ENCODE data around the gene CHST8.

The CHST8 gene

DNA sequence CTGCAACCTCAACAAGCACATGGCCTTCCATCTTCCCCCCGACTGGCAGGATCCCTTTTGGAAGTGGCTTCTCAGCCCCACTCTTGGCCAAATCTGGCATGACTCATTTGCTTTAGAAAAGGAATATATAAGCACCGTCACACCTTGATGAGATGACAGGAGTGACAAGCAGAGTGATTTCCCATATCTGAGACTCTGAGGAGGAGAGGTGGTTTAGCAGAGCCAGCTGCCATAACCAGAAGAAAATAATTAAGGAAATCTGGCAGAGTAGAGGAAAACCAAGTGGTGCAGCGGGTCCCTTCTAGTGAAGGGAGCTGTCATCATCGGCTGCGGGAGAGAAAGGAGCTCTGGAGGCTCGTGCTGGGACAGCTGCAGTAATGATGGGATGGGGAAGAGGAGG, 147.5 kb downstream of the CHST8 start:
- no peak for DNase-seq (ENCODE audit: low read depth)

DNA sequence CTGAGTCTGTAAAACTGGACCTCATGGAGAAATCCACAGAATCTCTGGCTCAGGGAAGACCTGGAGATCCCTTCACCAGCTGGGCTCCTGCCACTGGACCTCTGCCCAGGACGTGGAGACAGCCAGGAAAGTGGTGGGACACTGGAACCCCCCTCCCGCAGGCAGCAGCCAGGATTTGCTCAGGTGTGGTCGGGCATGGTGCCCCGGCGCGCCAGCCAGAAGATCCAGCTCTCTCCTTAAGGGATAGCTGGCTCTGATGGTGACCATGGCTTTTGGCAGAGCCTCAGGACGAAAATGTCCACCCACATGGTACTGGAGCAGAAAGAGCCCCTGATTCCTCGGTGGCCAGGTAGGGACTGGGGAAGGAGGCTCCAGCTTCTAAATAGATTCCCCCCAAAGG, 148.4 kb downstream of the CHST8 start:
- no peak for DNase-seq (ENCODE audit: low read depth)

DNA sequence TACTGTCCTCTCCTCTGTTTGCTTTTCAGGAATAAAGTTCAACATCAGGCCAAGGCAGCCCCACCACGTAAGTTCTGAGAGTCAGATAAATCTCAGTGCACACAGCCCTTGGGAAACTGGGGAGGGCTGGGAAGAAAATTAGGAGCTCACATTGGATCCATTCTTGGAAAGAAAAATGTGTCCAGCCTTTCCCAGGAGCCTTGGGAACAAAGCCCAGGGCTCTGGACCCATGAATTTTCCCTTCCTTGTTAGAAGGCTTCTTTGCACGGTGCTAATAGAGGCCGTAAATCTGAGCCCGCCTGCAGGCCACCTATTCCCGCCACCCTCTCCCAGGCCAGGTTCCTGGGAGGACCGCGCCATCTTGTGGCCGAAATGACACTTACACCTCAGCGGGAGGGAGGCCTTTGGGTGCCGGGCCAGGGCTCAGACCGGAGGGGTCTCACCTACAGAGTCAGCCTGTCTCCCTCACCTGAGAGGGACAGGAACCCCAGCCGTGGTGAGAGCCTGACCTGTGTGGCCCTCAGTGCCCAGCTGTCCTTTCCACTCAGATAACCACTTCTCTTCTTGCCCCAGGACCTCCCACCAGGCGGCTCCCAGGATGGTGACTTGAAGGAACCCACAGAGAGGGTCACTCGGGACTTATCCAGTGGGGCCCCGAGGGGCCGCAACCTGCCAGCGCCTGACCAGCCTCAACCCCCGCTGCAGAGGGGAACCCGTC, 149.8 kb downstream of the CHST8 start:
- DNase-seq (ENCODE audit: low read depth) = peak; percentile 58

DNA sequence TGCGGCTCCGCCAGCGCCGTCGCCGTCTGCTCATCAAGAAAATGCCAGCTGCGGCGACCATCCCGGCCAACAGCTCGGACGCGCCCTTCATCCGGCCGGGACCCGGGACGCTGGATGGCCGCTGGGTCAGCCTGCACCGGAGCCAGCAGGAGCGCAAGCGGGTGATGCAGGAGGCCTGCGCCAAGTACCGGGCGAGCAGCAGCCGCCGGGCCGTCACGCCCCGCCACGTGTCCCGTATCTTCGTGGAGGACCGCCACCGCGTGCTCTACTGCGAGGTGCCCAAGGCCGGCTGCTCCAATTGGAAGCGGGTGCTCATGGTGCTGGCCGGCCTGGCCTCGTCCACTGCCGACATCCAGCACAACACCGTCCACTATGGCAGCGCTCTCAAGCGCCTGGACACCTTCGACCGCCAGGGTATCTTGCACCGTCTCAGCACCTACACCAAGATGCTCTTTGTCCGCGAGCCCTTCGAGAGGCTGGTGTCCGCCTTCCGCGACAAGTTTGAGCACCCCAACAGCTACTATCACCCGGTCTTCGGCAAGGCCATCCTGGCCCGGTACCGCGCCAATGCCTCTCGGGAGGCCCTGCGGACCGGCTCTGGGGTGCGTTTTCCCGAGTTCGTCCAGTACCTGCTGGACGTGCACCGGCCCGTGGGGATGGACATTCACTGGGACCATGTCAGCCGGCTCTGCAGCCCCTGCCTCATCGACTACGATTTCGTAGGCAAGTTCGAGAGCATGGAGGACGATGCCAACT, 150.5 kb downstream of the CHST8 start:
- DNase-seq (ENCODE audit: low read depth) = no peak

DNA sequence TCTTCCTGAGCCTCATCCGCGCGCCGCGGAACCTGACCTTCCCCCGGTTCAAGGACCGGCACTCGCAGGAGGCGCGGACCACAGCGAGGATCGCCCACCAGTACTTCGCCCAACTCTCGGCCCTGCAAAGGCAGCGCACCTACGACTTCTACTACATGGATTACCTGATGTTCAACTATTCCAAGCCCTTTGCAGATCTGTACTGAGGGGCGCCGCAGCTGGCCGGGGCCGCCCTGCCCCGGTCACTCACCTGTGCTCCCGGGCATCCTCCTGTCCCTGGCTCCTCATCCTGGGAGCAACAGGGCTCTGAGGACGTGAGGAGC, 151.1 kb downstream of the CHST8 start:
- no peak for DNase-seq (ENCODE audit: low read depth)

DNA sequence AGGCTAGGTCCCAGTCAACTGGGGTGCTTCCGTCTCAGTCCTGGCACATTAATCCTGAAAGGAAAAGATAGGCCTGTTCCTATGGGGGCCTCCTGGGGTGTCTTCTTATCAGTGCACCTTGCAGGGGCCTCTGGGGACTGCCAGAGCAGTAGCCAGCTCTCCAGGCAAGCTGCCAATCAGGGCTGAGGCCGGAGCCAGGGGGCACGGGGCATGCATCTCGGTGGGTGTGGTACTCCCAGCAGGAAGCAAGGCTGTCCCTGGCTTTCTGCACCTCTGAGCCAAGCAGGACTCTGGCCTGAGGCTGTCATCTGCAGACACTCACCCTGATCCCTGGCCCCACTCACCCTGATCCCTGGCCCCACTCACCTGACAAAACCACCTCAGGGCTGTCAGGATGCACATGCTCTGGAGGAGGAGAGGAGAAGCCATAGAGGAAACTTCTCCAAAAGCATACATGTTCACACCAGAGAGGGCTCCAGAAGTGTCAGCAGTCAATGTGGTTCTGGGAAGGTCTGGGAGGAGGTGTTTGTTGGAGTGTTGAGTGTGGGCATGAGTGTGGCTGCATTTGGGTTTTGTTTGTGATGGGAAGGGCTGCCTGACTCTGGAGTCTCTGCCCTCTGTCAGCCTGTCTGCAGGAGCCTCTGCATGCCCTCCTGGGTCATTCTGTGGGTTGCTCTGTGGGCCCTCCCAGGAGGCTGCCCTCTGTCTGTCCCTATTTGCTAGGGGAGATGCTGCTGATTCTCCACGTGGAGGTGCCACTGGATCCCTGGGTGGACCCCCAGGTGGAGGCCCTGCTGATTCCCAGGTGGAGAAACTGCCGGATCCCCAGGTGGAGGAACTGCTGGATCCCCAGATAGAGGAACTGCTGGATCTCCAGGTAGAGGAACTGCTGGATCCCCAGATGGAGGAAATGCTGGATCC, 152.2 kb downstream of the CHST8 start:
- no peak for DNase-seq (ENCODE audit: low read depth)

DNA sequence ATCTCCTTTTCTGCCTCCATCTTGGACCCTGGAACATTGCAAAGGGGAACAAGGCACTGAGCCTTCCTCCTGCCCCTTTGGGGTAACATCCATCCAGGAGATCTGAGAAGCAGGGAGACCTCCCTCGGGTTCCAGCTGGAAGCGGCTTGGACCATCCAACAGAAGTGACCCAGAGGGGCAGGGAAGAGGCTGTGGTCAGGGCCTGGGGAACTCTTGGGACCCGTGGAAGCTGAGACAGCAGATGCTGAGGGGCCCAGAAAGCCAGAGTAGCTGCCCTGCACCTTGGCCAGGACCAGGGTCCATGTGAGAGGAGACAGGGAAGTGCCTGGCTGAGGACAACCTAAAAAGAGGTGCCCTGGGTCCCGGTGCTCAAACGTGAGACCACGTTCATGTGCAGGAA, 153.0 kb downstream of the CHST8 start:
- no peak for DNase-seq (ENCODE audit: low read depth)

DNA sequence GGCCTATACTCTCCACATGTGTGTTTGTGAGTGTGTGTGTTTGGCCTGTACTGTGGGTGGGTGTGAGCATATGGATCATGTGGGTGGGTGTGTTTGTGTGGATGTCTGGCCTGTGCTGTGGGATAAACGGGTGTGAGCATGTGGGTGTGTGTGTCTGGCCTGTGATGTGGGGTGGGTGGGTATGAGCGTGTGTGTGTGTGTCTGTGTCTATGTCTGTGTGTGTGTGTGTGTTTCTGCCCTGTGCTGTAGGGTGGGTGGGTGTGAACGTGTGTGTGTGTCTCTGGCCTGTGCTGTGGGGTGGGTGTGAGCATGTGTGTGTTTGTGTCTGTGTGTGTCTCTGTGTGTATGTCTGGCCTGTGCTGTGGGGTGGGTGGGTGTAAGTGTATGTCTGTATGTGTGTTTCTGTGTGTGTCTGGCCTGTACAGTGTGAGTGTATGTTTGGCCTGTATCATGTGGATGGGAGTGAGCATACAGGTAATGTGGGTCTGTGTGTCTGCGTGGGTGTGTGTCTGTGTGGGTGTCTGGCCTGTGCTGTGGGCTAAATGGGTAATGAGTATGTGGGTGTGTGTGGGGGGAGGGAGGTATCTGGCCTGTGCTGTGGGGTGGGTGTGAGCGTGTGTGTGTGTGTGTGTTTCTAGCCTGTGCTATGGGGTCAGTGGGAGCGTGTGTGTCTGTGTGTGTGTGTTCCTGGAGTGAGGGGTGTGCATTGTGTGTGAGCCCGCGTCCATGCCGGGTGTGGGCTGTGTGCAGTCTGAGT, 154.2 kb downstream of the CHST8 start:
- no peak for DNase-seq (ENCODE audit: low read depth)

DNA sequence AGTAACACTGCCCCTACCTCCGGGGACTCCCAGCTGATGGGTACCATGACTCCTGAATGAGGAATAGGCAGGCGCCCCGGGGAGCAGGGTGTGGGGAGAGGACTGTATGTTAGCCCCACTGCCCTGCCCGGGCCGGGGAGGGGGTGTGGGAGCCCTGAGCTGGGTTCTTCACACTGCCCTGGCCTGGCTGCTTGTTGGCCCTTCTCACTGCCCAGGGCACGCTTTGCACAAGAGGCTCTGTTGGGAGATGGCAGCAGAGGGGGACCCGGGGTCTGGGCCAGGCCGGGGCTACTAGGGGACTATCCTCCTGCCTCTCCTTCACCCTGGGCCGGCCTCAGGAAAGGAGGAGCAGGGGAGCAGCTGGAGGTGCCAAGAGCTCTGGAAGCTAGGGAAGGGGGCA, 155.6 kb downstream of the CHST8 start:
- DNase-seq (ENCODE audit: low read depth) = no peak

DNA sequence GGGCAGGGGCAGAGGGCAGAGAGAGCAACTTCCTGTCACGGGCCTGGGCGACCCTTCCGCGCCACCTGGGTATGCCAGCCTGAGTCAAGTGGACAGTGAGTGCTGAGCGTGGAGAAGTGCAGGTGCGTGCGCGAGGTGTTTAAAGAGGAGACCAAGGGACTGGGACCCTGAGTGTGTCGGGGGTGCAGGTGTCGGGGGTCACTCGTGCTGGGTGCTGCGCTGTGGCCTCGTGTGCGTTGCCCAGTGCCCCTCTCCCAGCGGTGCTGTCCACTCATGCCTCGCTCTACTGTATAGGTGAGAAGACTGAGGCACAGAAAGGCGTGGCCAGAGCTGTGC, 156.0 kb downstream of the CHST8 start:
- no peak for DNase-seq (ENCODE audit: low read depth)

DNA sequence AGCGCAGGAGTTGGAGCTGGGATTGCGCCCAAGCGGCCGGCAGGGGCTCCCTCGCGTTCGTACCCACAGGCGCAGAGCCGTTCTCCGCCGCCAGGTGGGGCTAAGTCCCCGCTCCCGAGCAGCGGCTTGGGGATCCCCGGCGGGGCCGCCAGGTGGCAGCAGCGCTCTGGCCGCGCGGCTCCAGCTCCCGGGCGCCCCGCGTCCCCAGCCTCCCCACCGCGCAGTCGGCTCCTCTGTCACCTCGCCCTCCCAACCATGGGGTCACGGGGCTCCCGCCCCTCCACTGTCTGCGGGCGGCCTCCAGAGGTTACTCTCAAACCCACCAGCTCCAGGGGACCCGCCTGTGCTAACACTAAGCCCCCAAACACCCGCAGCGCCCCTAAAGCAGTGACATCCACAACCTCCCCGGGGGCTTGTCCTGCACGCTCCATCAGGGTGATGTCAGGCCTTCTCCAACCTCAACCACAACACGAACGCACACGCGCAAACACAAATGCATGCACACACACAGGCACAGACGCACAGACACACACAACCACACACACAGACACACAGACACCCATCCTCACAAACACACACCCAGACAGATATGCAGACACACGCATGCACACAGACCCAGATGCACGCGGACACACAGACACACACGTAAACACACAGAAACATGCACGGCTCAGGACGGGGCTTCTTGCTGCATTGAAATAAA, 156.5 kb downstream of the CHST8 start:
- peak; percentile 70 for DNase-seq (ENCODE audit: low read depth)

DNA sequence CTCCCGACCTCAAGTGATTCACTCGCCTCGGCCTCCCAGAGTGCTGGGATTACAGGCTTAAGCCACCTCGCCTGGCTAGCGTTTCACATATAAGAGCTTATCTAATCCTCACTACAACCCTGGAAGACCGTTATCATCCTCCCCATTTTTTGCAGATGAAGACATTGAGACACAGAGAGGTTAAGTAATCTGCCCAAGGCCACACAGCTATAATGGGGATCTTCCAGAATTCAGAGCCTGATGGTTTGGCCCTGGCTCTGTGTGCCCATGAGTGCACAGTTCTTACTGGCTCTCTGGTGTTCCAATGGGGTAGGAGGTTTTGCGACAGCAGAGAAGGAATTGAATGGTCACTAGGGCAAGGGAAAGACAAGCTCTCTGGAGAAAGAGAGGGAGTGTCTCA, 158.1 kb downstream of the CHST8 start:
- no peak for DNase-seq (ENCODE audit: low read depth)

DNA sequence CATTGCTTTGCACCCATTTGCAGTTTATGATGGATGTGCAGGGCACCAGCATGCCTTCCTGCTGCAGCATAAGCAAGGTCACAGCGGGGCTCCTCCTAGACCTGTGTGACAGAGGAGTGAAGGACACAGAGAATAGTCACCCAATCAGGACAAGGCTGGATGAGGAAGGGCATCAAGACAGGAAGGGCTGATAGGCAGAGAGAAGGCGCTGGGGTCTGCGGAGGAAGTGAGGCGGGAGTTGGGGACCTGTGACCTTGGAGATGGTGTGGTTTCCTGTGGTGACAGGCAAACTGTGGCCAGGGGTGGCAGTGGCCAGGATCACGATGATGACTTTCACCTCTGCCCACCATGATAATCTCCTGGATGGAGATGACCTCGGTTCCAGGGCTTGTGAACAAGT, 158.5 kb downstream of the CHST8 start:
- no peak for DNase-seq (ENCODE audit: low read depth)

DNA sequence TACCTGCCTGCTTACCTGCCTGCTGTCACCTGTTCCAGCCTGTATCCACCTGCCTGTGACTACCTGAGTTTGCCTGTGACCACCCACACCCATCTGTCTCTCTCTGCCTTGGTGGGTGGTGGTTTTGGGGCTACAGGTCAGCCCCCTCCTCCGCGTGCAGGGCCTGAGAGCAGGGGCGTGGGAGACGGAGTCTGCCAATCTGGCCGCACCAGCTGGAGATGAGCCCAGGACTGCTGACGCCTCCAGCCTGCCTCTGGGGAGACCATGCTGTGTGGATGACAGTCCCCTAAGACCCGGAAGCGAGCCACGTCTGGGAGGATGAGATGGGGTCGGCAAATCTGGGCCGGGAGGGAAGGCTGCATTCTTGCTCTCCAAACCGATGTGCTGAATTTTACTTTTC, 159.0 kb downstream of the CHST8 start:
- no peak for DNase-seq (ENCODE audit: low read depth)

DNA sequence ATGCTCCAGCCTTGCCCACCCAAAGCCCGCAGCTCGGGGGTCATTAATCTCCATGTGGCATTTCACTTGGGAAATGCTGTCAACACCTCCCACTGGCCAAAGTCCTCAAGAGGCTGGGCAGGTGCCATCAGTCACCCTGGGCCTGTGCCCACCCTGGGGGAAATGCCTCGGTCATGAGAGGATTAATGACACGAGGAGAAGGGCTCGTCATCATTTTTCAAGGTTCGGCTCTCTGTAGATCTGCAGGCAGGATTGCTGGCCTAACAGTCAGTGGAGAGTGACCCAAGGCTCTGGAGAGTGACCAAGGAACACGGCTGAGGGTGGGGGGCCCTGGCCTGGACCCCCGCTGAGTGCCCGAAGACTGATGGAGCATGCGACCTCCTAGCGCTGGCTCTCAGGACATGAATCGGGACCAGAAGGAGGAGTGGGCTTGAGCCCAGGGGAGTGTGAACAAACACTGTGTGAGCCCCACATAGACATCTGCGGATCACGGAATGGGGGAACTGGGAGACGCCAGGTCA, 159.7 kb downstream of the CHST8 start:
- DNase-seq (ENCODE audit: low read depth) = no peak

DNA sequence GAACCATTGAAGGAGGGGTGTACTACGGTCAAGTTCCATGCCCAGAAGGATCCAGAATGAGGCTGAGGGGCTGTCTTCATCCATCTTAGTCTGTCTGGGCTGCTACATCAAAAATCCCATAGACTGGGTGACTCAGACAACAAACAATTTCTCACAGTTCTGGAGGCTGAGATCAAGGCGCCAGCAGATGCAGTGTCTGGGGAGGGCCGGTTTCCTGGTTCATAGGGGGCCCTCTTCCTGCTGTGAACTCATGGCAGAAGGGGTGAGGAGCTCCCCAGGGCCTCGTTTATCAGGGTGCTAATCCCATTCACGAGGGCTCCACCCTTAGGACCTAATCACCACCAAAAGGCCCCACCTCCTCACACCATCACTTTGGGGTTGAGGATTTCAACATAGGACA, 160.2 kb downstream of the CHST8 start:
- no peak for DNase-seq (ENCODE audit: low read depth)

DNA sequence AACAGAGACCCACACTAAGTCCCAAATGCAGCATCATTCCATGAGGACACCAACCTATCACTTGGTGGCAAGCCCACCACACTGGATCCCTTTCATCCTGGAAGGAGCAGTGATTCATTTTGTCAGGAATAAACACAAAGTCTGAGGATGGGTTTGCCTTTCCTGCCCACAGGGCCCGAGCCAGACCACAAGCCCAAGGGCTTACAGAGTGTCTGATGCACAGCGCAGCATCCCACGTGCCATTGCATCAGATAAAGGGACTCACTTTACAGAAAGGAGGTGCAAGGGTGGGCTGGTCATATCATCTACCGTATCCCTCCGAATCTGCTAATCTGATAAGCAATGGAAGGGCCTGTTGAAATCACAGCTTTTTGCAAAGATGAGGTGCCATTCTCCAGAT, 162.7 kb downstream of the CHST8 start:
- DNase-seq (ENCODE audit: low read depth) = no peak

DNA sequence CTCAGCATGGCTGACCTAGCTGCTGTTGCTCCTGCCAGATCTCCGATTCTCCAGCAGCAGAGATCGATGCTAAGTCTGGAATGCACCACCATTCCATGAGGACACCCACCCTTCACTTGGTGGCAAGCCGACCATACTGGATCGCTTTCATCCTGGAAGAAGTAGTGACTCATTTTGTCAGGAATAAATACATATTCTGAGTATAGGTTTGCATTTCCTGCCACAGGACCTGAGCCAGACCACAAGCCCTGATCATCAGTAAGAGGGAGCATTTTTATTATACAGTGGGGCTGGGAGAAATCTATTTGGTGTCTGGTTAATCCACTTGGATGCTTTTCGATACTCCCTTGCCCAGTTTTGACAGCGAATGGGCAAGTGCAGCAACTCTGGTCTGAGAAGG, 164.0 kb downstream of the CHST8 start:
- DNase-seq (ENCODE audit: low read depth) = no peak

DNA sequence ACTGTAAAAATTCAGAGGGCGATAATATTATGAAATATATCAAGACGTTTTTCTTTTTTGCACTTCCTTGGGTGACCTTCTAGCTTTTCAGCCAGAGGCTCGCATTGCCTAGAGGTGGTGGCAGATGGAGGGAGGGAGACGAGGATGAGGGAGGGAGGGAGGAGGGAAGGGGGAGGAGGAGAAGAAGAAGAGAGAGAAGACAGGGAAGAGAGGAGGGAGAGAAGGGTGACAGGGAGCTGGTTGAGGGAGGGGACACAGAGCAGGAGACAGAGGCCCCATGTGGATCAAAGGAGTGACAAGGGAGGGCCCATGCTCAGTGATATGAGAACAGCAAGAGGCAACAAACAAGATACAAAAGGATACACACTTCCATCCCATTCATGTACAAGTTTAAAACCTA, 166.9 kb downstream of the CHST8 start:
- DNase-seq (ENCODE audit: low read depth) = no peak

DNA sequence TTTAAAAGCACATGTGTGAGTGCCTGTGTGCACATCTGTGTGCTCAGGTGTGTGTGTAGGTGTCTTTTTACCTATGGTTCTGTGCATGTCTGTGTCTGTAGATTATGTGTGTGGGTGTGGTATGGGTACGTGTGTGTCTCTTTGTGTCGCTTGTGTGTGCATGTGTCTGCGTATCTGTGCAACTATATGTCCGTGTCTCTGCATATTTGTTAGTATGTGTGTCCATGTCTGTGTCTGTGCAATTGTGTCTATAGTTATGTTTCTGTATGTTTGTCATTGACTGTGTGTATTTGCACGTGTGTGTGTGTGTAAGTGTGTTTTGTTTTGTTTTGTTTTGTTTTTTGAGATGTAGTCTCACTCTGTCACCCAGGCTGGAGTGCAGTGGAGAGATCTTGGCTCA, 167.6 kb downstream of the CHST8 start:
- DNase-seq (ENCODE audit: low read depth) = no peak

DNA sequence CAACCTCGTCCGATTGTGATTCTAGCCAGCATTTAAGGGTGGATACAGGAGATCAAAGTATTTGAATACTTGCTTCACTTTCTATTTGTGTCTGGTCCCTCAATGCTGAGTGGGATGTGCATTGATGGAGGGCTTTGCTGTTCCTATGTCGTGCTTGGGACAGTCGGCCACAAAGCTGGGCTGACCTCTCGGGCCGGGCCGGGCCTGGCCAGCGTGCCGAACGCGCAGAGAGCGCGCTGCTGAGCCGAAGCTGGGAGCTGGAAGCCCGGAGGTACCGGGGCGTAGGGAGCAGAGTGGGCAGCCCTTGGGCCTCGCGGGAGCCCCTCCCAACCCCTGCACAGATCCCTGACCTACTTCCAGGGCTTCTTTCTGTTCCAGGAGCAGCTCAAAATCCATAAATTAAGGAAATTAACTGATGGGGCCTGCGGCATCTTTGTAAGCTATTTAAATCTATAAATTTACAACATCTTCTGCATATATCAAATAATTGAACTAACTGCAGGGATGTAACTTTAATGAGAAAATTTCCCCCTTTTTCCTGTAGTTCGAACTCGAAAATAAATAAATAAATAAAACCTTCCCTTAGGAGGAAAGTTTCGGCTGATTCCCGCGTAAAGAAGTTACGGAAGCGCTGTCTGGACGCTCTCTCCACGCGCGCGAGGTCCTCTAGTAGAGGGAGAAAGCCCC, 173.1 kb downstream of the CHST8 start:
- DNase-seq (ENCODE audit: low read depth) = no peak

Measured in stimulated activated CD8-positive, alpha-beta memory T cell treated with anti-CD3 and anti-CD28 coated beads, Interleukin-7, amount 100 ng/mL, for 24 hours (primary cell).